Heart left ventricle (tissue), 16 donors: Measurements from ENCODE around the gene APEX2. TPM values are rescaled to one million over a fixed set of nuclear protein-coding genes. Genes with fewer than 3 reads are reported as not detected.

Experiments
- ATAC-seq, 4 donors: fragments of 200-7000 bp; cut with Tn5 transposase; one replicate each; pipeline ENCODE4 v1.9.1; 2020 to 2022; ENCODE audit warnings: moderate library complexity in 4 of 4, mild to moderate bottlenecking in 3 of 4, moderate number of reproducible peaks in 1 of 4
- DNase-seq, 5 donors: peaks; one replicate each; pipeline ENCODE4 v3.0.0-alpha.2; 2020
- H3K27ac ChIP-seq, 12 donors: fragments of 200-600 bp; sonication (generic) in 4 of 12; one replicate each; pipeline versions ENCODE4 v1.5.0 to v1.8.0; 2016 to 2022; ENCODE audit warnings: mild to moderate bottlenecking in 2 of 12
- H3K27me3 ChIP-seq, 9 donors: fragments of 200-600 bp; sonication (generic) in 2 of 9; one replicate each; pipeline versions ENCODE4 v1.5.1 to v1.8.0; 2016 to 2022; ENCODE audit warnings: mild to moderate bottlenecking in 3 of 9
- H3K36me3 ChIP-seq, 9 donors: fragments of 200-600 bp; sonication (generic) in 2 of 9; one replicate each; pipeline versions ENCODE4 v1.5.0 to v1.8.0; 2018 to 2022; ENCODE audit warnings: mild to moderate bottlenecking in 2 of 9
- H3K4me1 ChIP-seq, 12 donors: fragments of 200-600 bp; sonication (generic) in 4 of 12; one replicate each; pipeline versions ENCODE4 v1.5.0 to v1.8.0; 2016 to 2022; ENCODE audit warnings: mild to moderate bottlenecking in 3 of 12
- H3K4me3 ChIP-seq, 12 donors: fragments of 200-600 bp; sonication (generic) in 4 of 12; one replicate each; pipeline versions ENCODE4 v1.5.0 to v1.8.0; 2017 to 2022; ENCODE audit warnings: mild to moderate bottlenecking in 9 of 12, moderate library complexity in 4 of 12
- H3K9me3 ChIP-seq, 12 donors: fragments of 200-600 bp; sonication (generic) in 4 of 12; one replicate each; pipeline versions ENCODE4 v1.5.0 to v1.8.0; 2016 to 2022; ENCODE audit warnings: mild to moderate bottlenecking in 1 of 12
- CTCF ChIP-seq, 12 donors: fragments of 200-600 bp; sonication (generic) in 4 of 12; IDR thresholded peaks; one replicate each; pipeline versions ENCODE4 v1.5.0 to v1.8.0; 2018 to 2022; ENCODE audit warnings: antibody characterized with exemption in 12 of 12, mild to moderate bottlenecking in 5 of 12
- POLR2A ChIP-seq, 2 donors: fragments of 450-650 bp; IDR thresholded peaks; one replicate each; pipeline ENCODE4 v1.6.1; 2017; ENCODE audit warnings: antibody characterized with exemption in 2 of 2, mild to moderate bottlenecking in 2 of 2, moderate library complexity in 2 of 2
- WGBS, 4 donors: extraction: QIAGEN DNeasy Blood & Tissue Kit in 2 of 4; methylation state at CpG; one replicate each; pipeline versions ENCODE4 v1.1.5 to v1.1.7; 2013 to 2018; 5-methylcytosine and 5-hydroxymethylcytosine counted together
- intact Hi-C, 10 donors: fragments of 100-400 bp; cut with DNase I; formaldehyde crosslinking; loops; one replicate each; pipeline versions ENCODE4 v1.11.1 to v1.14.2; 2022
- polyA plus RNA-seq, 2 donors: library from polyadenylated mRNA; stranded (reverse); fragments of 200-250 nt; gene quantifications; one replicate each; pipeline ENCODE4 v1.2.3, GENCODE V29; 2013
- total RNA-seq, 9 donors: library from RNA; depleted of rRNA in 2 of 9; stranded (reverse); fragments of >200 nt in 2 of 9; fragmentation: NEBNext Ultra II Directional in 3 of 9; extraction: Animal tissue kit (Norgen Biotek cat#: 25700) in 3 of 9; gene quantifications; one replicate each; pipeline versions ENCODE4 v1.1.0 to v1.2.4, GENCODE V29; 2016 to 2023
- donor health status: ischemic (EF 13 %, LVEDD 7.1; RV severe dilation, severe dysfunction).
- donor health status: healthy with polysubstance abuse.
- donor health status: DM: no; HTN: yes; CAD: no.
- donor health status: DM: no; HTN: no; CAD: no.
- donor health status: ischemic (EF 25% LVEDD 6.9; RV normal size, moderate dysfunction).
- donor health status: ischemic (EF 25% LVEDD 5.7; RV mildly dilated, moderate dysfunction).
- donor health status: healthy.
- donor health status: DM: yes; HTN: yes; CAD: no.
- donor health status: ischemic (EF 35%, LVEDD 5.7; RV mildly dilated, moderate dysfunction).
- donor health status: nonischemic (EF 11% LVEDD 7.7; RV severe dilation, severe dysfunction).
- donor health status: DM: yes; HTN: yes; CAD: no.
- donor health status: PGD.
- donor health status: ischemic (EF 29% LVEDD 5.4; RV normal size, mild dysfunction).
- donor health status: nonischemic (EF 23%, LVEDD 6.1; RV moderate dilation, normal function).

Gene APEX2
- total and polyA plus RNA-seq, 11 donors, result 4.5 to 12.4 (median 8.6) TPM

GRCh38 chrX:55005256-55005655 lies 5.1 kb downstream of the APEX2 start:
- no peak overlapping the region for H3K4me3 ChIP-seq
- no peaks in the 10 kb centered on the region for H3K9me3 ChIP-seq
- intact Hi-C loops, result loop anchor here in 3 of 10 donors (10.0 kb wide), 3 partner anchors 200 to 960 kb away; partner anchors contain the start of genes MAGED2 (in 2 of the 3) and PHF8 (in 1 of the 3)
- DNase-seq (no peak), ATAC-seq (no peak)
- peaks cover 0 to 48% (median 24%) of the 10 kb centered on the region in 9 donors for H3K36me3 ChIP-seq
- no peak for TF ChIP-seq CTCF (IDR thresholded peaks at IDR 0.05)
- TF ChIP-seq POLR2A (IDR thresholded peaks at IDR 0.05), result no peak
- H3K4me1 ChIP-seq, result peaks cover 0 to 39% (median 16%) of the 10 kb centered on the region in 12 donors
- H3K27ac ChIP-seq, result peak overlapping the region in 1 of 12 donors; percentile 68
- no peaks in the 10 kb centered on the region for H3K27me3 ChIP-seq

- Histone ChIP-seq H3K27me3 (no peaks in the 10 kb centered on the region), H3K36me3 (peaks cover 0 to 44% (median 22%) of the 10 kb centered on the region in 9 donors), H3K27ac (peak overlapping the region in 4 of 12 donors; percentile 65 to 74 (median 72)), H3K4me3 (no peak overlapping the region), H3K9me3 (no peaks in the 10 kb centered on the region), H3K4me1 (peaks cover 0 to 34% (median 8%) of the 10 kb centered on the region in 12 donors)
- DNase-seq, result no peak
- 81 to 97% (median 87%) methylated on average over 15 to 18 of the region's 18 CpGs for WGBS, 4 donors
- no peak for ATAC-seq
- TF ChIP-seq CTCF (IDR thresholded peaks at IDR 0.05) (no peak), POLR2A (IDR thresholded peaks at IDR 0.05) (no peak)
- intact Hi-C loops, result loop anchor here in 3 of 10 donors (10.0 kb wide), 3 partner anchors 202 to 962 kb away; partner anchors contain the start of genes MAGED2 (in 2 of the 3) and PHF8 (in 1 of the 3)
Measured at GRCh38 chrX:55006827-55007621, 6.9 kb downstream of the APEX2 start.

GRCh38 chrX:55007656-55008055 lies 7.5 kb downstream of the APEX2 start:
- no peaks in the 10 kb centered on the region for H3K9me3 ChIP-seq
- peak; percentile 52 to 85 (median 78) for ATAC-seq
- H3K27ac ChIP-seq, result peak overlapping the region in 8 of 12 donors; percentile 46 to 76 (median 68)
- no peak for TF ChIP-seq POLR2A (IDR thresholded peaks at IDR 0.05)
- no peak for TF ChIP-seq CTCF (IDR thresholded peaks at IDR 0.05)
- peak in 3 of 5 donors; percentile 24 to 58 (median 25) for DNase-seq
- H3K4me1 ChIP-seq, result peaks cover 0 to 34% (median 8%) of the 10 kb centered on the region in 12 donors
- 39 to 55% (median 44%) methylated on average over 6 of the region's 6 CpGs for WGBS, 4 donors
- H3K4me3 ChIP-seq, result no peak overlapping the region
- peaks cover 0 to 5% (median 0%) of the 10 kb centered on the region in 9 donors for H3K27me3 ChIP-seq
- intact Hi-C loops, result loop anchor here in 3 of 10 donors (10.0 kb wide), 3 partner anchors 203 to 963 kb away; partner anchors contain the start of genes MAGED2 (in 2 of the 3) and PHF8 (in 1 of the 3)
- peaks cover 0 to 38% (median 16%) of the 10 kb centered on the region in 9 donors for H3K36me3 ChIP-seq
